ENCODE measurements around the gene MYH15. TPM values are rescaled to one million over a fixed set of nuclear protein-coding genes. Genes with fewer than 3 reads are reported as not detected.

The MYH15 gene
- total and polyA plus RNA-seq, 10 of the 15 experiments (the other 5 are each of a cell fraction or from before 2014, with no cell fraction given): 0.05 to 0.27 (median 0.09) TPM; not detected in 1

- ATAC-seq (no peak), FAIRE-seq (no peak), DNase-seq (ENCODE audit: low read depth, low spot score) (no peak)
- Histone ChIP-seq H3K4me1 (ENCODE audit: control insufficient read depth, insufficient read depth, low read length) (peaks cover 4% of the 10 kb centered on the region; the same call in 1 of the 2 replicates), H3K4me2 (ENCODE audit: control insufficient read depth, insufficient read depth) (no peak overlapping the region), H3K9ac (ENCODE audit: control insufficient read depth, insufficient read depth, low read length) (no peak overlapping the region), H3K27ac (ENCODE audit: control insufficient read depth, insufficient read depth) (no peak overlapping the region), H2AFZ (ENCODE audit: control insufficient read depth, low read depth, low read length) (no peak overlapping the region), H3K79me2 (ENCODE audit: control insufficient read depth, insufficient read depth, low read length) (no peaks in the 10 kb centered on the region), H3K9me3 (replicated peaks; ENCODE audit: control insufficient read depth, insufficient read depth, low read length) (no peaks in the 10 kb centered on the region), H3K27me3 (replicated peaks in 1 of 2; ENCODE audit: control insufficient read depth in 2 of 2, insufficient read depth in 2 of 2, low read length in 1 of 2) (no peaks in the 10 kb centered on the region), H4K20me1 (ENCODE audit: control insufficient read depth, insufficient read depth) (no peaks in the 10 kb centered on the region), H3K36me3 (ENCODE audit: control insufficient read depth in 2 of 2, insufficient read depth in 2 of 2, low read length in 1 of 2) (no peaks in the 10 kb centered on the region), H3K4me3 (no peak overlapping the region)
- ChIA-PET POLR2A (no interaction called here), RAD21 (ENCODE audit: unreplicated experiment) (interaction anchor here (0.7 to 4.8 kb wide), 4 partner anchors 11 to 593 kb away, joined by 3 to 45 read pairs (median 6); no protein-coding TSS in a partner anchor), CTCF (interaction anchor here (1.6 to 5.2 kb wide), 3 partner anchors 11 to 250 kb away, joined by 3 to 83 read pairs (median 31); no protein-coding TSS in a partner anchor), SMC1A (ENCODE audit: uncharacterized antibody, unreplicated experiment) (interaction anchor here (0.7 to 6.4 kb wide), 8 partner anchors 16 to 346 kb away, joined by 3 to 59 read pairs (median 6); no protein-coding TSS in a partner anchor)
- no TSS peak for BruUV-seq (replicated peaks)
- in situ Hi-C loops (cut with MboI) (loop anchor here (5.0 kb wide), 1 partner anchor 251 kb away; no protein-coding TSS in a partner anchor), intact Hi-C loops (cut with micrococcal nuclease; ENCODE audit: unreplicated experiment) (no loop called here)
- no peak for TF ChIP-seq NR2C2 (IDR thresholded peaks at IDR 0.05; ENCODE audit: borderline replicate concordance, control insufficient read depth, insufficient read length, low read depth)
- no peak for TF ChIP-seq NFYA (IDR thresholded peaks at IDR 0.05; ENCODE audit: borderline replicate concordance, low read depth, low read length)
- no peak for TF ChIP-seq PRDM15 (CRISPR knock-in tag; IDR thresholded peaks at IDR 0.05)
- no peak for TF ChIP-seq E2F8 (IDR thresholded peaks at IDR 0.05; ENCODE audit: low read depth, partially characterized antibody)
- no peak for TF ChIP-seq IRF5 (IDR thresholded peaks at IDR 0.05; ENCODE audit: borderline replicate concordance)
- no peak for TF ChIP-seq MYB (IDR thresholded peaks at IDR 0.05; ENCODE audit: borderline replicate concordance, low read depth, low read length)
- no peak for TF ChIP-seq SMARCA5 (IDR thresholded peaks at IDR 0.05)
- no peak for TF ChIP-seq IRF4 (IDR thresholded peaks at IDR 0.05; ENCODE audit: low read depth, low read length)
- no peak for TF ChIP-seq PML (IDR thresholded peaks at IDR 0.05; ENCODE audit: low read length)
- no peak for TF ChIP-seq YBX1 (IDR thresholded peaks at IDR 0.05)
- no peak for TF ChIP-seq LARP7 (IDR thresholded peaks at IDR 0.05)
- WGBS (ENCODE audit: insufficient coverage, insufficient replicate concordance, low lambda C conversion rate, missing lambda C conversion rate): 38% methylated on average over 1 of the region's 1 CpG
Measured at GRCh38 chr3:108403198-108403597, 107.2 kb downstream of the MYH15 start.

Data from GM12878 (cell line).